ENCODE data around the gene SARS1. TPM values are rescaled to one million over a fixed set of nuclear protein-coding genes. Genes with fewer than 3 reads are reported as not detected.
A peak's percentile ranks its signal among the peaks of the same experiment; 100 is the strongest.

SARS1 gene
- total and polyA plus RNA-seq, 2 donors (not counting 1 experiment from before 2014, with no cell fraction given) = 237 to 437 TPM

GRCh38 chr1:109206339-109206738 is 7.4 kb upstream of the SARS1 start:
- Histone ChIP-seq H3K4me3 (replicated peaks in 1 of 4; ENCODE audit: control extremely low read depth in 1 of 4, insufficient read depth in 1 of 4, low read depth in 3 of 4, low read length in 4 of 4) (no peak overlapping the region), H3K36me3 (ENCODE audit: control insufficient read depth, insufficient read depth, low read length) (no peaks in the 10 kb centered on the region), H3K27me3 (ENCODE audit: control insufficient read depth, insufficient read depth, low read length) (no peaks in the 10 kb centered on the region), H3K27ac (ENCODE audit: insufficient read depth, low read length) (no peak overlapping the region), H3K9ac (ENCODE audit: insufficient read depth, low read length) (no peak overlapping the region), H3K4me2 (ENCODE audit: extremely low read depth, insufficient read depth, low read length) (no peak overlapping the region), H3K9me3 (ENCODE audit: control insufficient read depth, insufficient read depth, low read depth, low read length) (no peaks in the 10 kb centered on the region), H3K4me1 (ENCODE audit: control insufficient read depth, extremely low read depth, insufficient read depth, low read length) (peaks cover 4% of the 10 kb centered on the region), H3K79me2 (ENCODE audit: control insufficient read depth, insufficient read depth, low read length) (no peaks in the 10 kb centered on the region), H2AFZ (ENCODE audit: low read length) (no peak overlapping the region), H4K20me1 (ENCODE audit: control insufficient read depth, extremely low read depth, insufficient read depth, low read length) (no peaks in the 10 kb centered on the region)
- no peak for TF ChIP-seq EZH2 (IDR thresholded peaks at IDR 0.05; ENCODE audit: low read length, missing control alignments)
- TF ChIP-seq, protein P1, sequence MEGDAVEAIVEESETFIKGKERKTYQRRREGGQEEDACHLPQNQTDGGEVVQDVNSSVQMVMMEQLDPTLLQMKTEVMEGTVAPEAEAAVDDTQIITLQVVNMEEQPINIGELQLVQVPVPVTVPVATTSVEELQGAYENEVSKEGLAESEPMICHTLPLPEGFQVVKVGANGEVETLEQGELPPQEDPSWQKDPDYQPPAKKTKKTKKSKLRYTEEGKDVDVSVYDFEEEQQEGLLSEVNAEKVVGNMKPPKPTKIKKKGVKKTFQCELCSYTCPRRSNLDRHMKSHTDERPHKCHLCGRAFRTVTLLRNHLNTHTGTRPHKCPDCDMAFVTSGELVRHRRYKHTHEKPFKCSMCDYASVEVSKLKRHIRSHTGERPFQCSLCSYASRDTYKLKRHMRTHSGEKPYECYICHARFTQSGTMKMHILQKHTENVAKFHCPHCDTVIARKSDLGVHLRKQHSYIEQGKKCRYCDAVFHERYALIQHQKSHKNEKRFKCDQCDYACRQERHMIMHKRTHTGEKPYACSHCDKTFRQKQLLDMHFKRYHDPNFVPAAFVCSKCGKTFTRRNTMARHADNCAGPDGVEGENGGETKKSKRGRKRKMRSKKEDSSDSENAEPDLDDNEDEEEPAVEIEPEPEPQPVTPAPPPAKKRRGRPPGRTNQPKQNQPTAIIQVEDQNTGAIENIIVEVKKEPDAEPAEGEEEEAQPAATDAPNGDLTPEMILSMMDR (conservative IDR thresholded peaks at IDR 0.05 in 1 of 2, IDR thresholded peaks at IDR 0.05 in 1 of 2; ENCODE audit: low read depth in 1 of 2, low read length in 2 of 2) = no peak
- DNase-seq (ENCODE audit: low read depth in 2 of 2) = no peak

GRCh38 chr1:109207467-109208103 is 6.1 kb upstream of the SARS1 start:
- no peak overlapping the region for H3K4me2 ChIP-seq (ENCODE audit: extremely low read depth, insufficient read depth, low read length)
- no peaks in the 10 kb centered on the region for H3K4me1 ChIP-seq (ENCODE audit: control insufficient read depth, extremely low read depth, insufficient read depth, low read length)
- H3K27me3 ChIP-seq (ENCODE audit: control insufficient read depth, insufficient read depth, low read length) = no peaks in the 10 kb centered on the region
- H3K79me2 ChIP-seq (ENCODE audit: control insufficient read depth, insufficient read depth, low read length) = no peaks in the 10 kb centered on the region
- H3K4me3 ChIP-seq (replicated peaks in 1 of 4; ENCODE audit: control extremely low read depth in 1 of 4, insufficient read depth in 1 of 4, low read depth in 3 of 4, low read length in 4 of 4) = no peak overlapping the region
- H2AFZ ChIP-seq (ENCODE audit: low read length) = no peak overlapping the region
- no peak overlapping the region for H3K9ac ChIP-seq (ENCODE audit: insufficient read depth, low read length)
- H3K36me3 ChIP-seq (ENCODE audit: control insufficient read depth, insufficient read depth, low read length) = no peaks in the 10 kb centered on the region
- DNase-seq (ENCODE audit: low read depth in 2 of 2) = no peak
- TF ChIP-seq, protein P1 (conservative IDR thresholded peaks at IDR 0.05 in 1 of 2, IDR thresholded peaks at IDR 0.05 in 1 of 2; ENCODE audit: low read depth in 1 of 2, low read length in 2 of 2) = no peak
- no peak for TF ChIP-seq EZH2 (IDR thresholded peaks at IDR 0.05; ENCODE audit: low read length, missing control alignments)
- no peaks in the 10 kb centered on the region for H4K20me1 ChIP-seq (ENCODE audit: control insufficient read depth, extremely low read depth, insufficient read depth, low read length)
- no peak overlapping the region for H3K27ac ChIP-seq (ENCODE audit: insufficient read depth, low read length)
- no peaks in the 10 kb centered on the region for H3K9me3 ChIP-seq (ENCODE audit: control insufficient read depth, insufficient read depth, low read depth, low read length)

- H2AFZ ChIP-seq (ENCODE audit: low read length) = no peak overlapping the region
- H4K20me1 ChIP-seq (ENCODE audit: control insufficient read depth, extremely low read depth, insufficient read depth, low read length) = no peaks in the 10 kb centered on the region
- H3K4me1 ChIP-seq (ENCODE audit: control insufficient read depth, extremely low read depth, insufficient read depth, low read length) = no peaks in the 10 kb centered on the region
- H3K27ac ChIP-seq (ENCODE audit: insufficient read depth, low read length) = no peak overlapping the region
- H3K9ac ChIP-seq (ENCODE audit: insufficient read depth, low read length) = no peak overlapping the region
- H3K27me3 ChIP-seq (ENCODE audit: control insufficient read depth, insufficient read depth, low read length) = no peaks in the 10 kb centered on the region
- DNase-seq (ENCODE audit: low read depth in 2 of 2) = peak in 1 of 2 donors; percentile 33
- peak overlapping the region; percentile 86 for H3K4me2 ChIP-seq (ENCODE audit: extremely low read depth, insufficient read depth, low read length)
- H3K4me3 ChIP-seq (replicated peaks in 1 of 4; ENCODE audit: control extremely low read depth in 1 of 4, insufficient read depth in 1 of 4, low read depth in 3 of 4, low read length in 4 of 4) = no peak overlapping the region
- no peaks in the 10 kb centered on the region for H3K79me2 ChIP-seq (ENCODE audit: control insufficient read depth, insufficient read depth, low read length)
- H3K9me3 ChIP-seq (ENCODE audit: control insufficient read depth, insufficient read depth, low read depth, low read length) = no peaks in the 10 kb centered on the region
- TF ChIP-seq EZH2 (IDR thresholded peaks at IDR 0.05; ENCODE audit: low read length, missing control alignments) = no peak
- no peaks in the 10 kb centered on the region for H3K36me3 ChIP-seq (ENCODE audit: control insufficient read depth, insufficient read depth, low read length)
Observed at GRCh38 chr1:109208394-109208793, 5.3 kb upstream of the SARS1 start.
